Activated T-cell treated with anti-CD3 and anti-CD28 coated beads for 1 hour (primary cell): ENCODE measurements around the gene OPN1MW.
"Not testable (repeated sequence)": the region's sequence is repeated elsewhere in the genome, so short reads cannot be mapped to it uniquely, and the experiment has no call there.

Experiments used
- DNase-seq: peaks from one replicate; pipeline ENCODE4 v3.0.0-alpha.2; 2020; ENCODE audit warnings: low read depth

The OPN1MW gene

DNA sequence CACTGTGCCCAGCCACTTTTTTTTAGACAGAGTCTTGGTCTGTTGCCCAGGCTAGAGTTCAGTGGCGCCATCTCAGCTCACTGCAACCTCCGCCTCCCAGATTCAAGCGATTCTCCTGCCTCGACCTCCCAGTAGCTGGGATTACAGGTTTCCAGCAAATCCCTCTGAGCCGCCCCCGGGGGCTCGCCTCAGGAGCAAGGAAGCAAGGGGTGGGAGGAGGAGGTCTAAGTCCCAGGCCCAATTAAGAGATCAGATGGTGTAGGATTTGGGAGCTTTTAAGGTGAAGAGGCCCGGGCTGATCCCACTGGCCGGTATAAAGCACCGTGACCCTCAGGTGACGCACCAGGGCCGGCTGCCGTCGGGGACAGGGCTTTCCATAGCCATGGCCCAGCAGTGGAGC lies at the start of gene OPN1MW:
OPN1MW (plus strand) TSS at position 301 of the 400 bp plus-strand sequence; CDS start at position 383, 82 bp downstream.
- DNase-seq, result not testable (repeated sequence)

- DNase-seq, result no peak
Measured at GRCh38 chrX:154135458-154136229, 46.8 kb upstream of the OPN1MW start.

DNA sequence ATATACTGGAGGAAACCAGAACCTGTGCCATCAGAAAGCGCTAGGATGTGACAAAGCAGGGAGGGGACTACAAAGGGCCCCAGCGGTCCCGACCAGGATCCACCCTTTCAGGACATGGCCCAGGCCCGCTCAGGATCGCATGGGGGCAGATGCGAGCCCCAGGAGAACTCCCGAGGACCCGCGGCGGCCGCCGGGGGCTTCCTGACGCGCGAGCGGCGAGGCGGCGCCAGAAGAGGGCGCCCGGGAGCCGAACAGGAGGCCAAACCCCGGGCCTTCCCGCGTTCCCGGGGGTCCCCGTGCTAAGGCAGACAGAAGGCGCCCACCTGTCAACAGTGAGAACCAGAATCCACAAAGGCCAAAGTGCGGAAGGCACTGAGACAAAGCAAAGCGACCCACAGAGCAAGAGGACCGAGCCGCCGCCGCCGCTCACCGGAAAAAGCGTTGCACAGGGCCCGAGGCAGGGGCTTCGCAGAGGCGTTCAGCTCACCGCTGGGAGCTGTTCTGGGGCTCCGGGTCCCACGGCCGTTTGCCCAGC lies 45.7 kb upstream of the OPN1MW start:
- DNase-seq, result peak; percentile 54

- DNase-seq, result no peak
Measured at GRCh38 chrX:154138857-154139256, 43.5 kb upstream of the OPN1MW start.

DNA sequence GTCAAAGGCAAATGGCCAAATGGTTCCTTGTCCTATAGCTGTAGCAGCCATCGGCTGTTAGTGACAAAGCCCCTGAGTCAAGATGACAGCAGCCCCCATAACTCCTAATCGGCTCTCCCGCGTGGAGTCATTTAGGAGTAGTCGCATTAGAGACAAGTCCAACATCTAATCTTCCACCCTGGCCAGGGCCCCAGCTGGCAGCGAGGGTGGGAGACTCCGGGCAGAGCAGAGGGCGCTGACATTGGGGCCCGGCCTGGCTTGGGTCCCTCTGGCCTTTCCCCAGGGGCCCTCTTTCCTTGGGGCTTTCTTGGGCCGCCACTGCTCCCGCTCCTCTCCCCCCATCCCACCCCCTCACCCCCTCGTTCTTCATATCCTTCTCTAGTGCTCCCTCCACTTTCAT lies 42.2 kb upstream of the OPN1MW start:
- no peak for DNase-seq

DNA sequence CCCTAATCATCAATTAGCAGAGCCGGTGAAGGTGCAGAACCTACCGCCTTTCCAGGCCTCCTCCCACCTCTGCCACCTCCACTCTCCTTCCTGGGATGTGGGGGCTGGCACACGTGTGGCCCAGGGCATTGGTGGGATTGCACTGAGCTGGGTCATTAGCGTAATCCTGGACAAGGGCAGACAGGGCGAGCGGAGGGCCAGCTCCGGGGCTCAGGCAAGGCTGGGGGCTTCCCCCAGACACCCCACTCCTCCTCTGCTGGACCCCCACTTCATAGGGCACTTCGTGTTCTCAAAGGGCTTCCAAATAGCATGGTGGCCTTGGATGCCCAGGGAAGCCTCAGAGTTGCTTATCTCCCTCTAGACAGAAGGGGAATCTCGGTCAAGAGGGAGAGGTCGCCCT lies 41.7 kb upstream of the OPN1MW start:
- DNase-seq, result no peak

GRCh38 chrX:154142386-154142785 lies 40.0 kb upstream of the OPN1MW start:
- DNase-seq, result no peak

GRCh38 chrX:154142950-154143745 lies 39.2 kb upstream of the OPN1MW start:
- no peak for DNase-seq

DNA sequence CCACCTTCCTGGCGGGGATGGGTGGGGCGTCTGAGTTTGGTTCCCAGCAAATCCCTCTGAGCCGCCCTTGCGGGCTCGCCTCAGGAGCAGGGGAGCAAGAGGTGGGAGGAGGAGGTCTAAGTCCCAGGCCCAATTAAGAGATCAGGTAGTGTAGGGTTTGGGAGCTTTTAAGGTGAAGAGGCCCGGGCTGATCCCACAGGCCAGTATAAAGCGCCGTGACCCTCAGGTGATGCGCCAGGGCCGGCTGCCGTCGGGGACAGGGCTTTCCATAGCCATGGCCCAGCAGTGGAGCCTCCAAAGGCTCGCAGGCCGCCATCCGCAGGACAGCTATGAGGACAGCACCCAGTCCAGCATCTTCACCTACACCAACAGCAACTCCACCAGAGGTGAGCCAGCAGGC lies 38.4 kb upstream of the OPN1MW start, which contains the start of gene OPN1LW:
OPN1LW (plus strand) TSS at position 234 of the 400 bp plus-strand sequence; CDS start at position 275, 41 bp downstream.
- not testable (repeated sequence) for DNase-seq

DNA sequence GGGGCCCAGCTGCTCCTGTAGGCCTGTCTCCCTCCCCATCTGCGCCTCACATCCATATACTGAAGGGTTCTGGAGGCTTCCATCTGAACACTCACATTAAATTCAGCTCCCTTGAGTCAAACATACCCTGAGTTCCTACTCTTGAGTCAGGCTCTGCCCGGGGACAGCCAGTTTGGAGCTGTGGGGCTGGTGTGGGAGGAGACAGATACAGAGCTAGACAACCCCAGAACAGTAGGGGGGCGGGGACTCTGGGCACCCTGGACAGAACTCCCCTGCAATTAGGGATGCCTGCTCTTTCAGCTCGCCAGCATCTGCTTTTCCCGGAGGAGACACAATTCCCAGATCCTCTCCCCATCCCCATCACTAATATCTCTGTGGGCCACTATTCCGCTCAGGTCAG lies 31.4 kb upstream of the OPN1MW start:
- DNase-seq, result not testable (repeated sequence)

DNA sequence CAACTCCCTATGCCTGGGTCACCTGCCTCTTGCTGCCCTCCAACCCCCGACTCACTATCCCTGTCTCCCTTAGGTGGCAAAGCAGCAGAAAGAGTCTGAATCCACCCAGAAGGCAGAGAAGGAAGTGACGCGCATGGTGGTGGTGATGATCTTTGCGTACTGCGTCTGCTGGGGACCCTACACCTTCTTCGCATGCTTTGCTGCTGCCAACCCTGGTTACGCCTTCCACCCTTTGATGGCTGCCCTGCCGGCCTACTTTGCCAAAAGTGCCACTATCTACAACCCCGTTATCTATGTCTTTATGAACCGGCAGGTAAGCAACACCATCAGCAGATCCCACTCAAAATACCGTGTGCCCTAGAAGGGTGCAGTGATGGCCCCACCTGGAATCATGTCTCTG lies 26.2 kb upstream of the OPN1MW start:
- DNase-seq, result not testable (repeated sequence)

GRCh38 chrX:154157207-154157606 lies 25.2 kb upstream of the OPN1MW start:
- not testable (repeated sequence) for DNase-seq

DNA sequence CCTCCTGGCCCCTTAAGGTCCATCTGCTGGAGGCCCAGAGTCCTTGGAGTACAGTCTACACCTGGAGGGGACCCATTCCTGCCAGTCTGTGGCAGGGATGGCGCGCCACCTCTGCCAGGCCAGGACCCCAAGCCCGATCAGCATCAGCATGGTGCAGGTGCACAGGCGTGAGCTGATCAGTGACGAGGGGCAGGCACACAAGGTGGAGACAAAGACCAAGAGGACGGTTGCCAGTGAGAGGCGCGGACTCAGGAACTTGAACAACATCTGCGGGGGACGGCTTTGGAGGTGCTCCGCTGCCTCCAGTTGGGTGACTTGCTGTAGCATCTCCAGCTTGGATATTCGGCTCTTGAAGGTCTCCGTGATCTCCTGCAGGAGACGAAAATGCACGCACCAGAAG lies 23.1 kb upstream of the OPN1MW start:
- DNase-seq, result not testable (repeated sequence)

DNA sequence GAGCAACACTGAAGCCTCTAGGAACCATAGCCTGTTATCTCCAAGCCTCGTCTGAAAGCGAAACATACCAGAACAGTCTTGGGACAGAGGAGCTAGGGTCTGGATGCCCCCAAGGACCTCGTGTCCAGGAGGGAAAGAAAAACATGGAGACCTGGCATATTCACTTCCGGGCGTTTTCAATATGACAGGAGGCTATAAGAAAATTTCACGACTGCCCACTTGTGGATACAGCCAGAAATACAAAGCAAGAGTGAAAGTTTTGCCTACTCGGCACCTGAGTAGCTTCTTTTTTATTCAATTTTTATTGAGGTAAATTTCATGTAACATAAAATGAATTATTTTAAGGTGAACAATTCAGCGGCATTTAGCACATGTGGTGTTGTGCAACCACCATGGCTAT lies 17.5 kb upstream of the OPN1MW start:
- DNase-seq, result not testable (repeated sequence)

GRCh38 chrX:154168384-154168783 lies 14.0 kb upstream of the OPN1MW start:
- not testable (repeated sequence) for DNase-seq

DNA sequence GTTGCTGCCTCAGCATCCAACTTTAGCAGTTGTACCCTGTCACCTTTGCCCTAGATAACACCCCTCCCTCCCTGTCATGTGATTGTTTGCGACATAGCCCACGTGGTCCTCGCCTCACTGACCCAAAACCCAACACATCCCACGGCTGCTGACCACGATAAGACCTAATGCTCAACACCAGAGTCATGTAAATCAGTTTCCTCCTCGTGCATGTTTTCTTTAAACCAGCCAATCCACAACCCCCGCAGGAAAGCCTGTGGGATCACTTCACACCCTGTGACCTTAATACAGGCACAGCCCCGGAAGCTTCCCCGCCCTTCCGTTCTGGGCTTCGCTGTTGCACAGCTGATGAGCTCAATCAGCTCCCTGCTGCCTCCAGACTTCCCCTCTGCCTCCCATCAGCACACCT lies 9.9 kb upstream of the OPN1MW start:
- DNase-seq, result not testable (repeated sequence)

DNA sequence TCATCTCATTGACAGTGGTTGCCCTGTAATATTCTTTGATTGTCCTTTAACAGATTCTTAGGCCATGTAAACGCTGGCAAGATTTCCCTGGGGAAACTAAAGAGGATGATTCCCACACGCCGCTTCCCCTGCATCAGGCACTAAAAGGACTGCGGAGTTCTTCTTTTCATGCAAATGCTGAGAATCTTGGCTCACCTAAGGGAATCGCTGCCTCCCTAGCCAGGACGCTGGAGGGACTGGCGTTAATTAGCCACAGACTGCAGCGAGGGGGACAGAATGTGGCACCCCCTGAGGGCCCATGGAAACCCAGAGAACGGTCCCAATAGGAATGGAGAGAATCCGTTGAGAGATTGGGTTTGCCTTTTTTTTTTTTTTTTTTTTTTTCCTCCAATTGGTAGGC lies 8.0 kb upstream of the OPN1MW start:
- DNase-seq, result not testable (repeated sequence)

GRCh38 chrX:154183794-154184193 lies 1.4 kb downstream of the OPN1MW start:
- not testable (repeated sequence) for DNase-seq

GRCh38 chrX:154192846-154193245 lies 10.4 kb downstream of the OPN1MW start:
- not testable (repeated sequence) for DNase-seq

DNA sequence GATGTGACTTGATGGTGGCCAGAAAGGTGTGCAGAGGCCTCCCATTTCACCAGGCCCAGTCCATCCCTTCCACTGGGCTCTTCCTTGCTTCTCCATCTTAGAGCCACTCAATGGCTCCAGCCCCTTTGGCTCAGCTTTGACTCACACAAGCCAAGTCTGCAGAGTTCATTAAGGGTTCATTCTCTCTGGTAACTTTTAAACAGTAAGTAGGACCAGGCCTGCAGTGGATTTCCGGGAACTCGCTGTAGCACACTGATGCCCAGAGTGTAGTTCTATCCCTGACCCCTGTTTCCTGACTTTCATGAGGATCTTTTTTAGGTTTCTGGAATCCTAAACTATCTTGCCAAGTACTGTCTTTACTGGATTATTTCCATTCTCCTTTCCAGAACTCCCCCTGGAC lies 11.9 kb downstream of the OPN1MW start:
- DNase-seq, result not testable (repeated sequence)

DNA sequence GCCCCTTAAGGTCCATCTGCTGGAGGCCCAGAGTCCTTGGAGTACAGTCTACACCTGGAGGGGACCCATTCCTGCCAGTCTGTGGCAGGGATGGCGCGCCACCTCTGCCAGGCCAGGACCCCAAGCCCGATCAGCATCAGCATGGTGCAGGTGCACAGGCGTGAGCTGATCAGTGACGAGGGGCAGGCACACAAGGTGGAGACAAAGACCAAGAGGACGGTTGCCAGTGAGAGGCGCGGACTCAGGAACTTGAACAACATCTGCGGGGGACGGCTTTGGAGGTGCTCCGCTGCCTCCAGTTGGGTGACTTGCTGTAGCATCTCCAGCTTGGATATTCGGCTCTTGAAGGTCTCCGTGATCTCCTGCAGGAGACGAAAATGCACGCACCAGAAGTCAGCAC lies 14.1 kb downstream of the OPN1MW start:
- not testable (repeated sequence) for DNase-seq

- not testable (repeated sequence) for DNase-seq
Measured at GRCh38 chrX:154209670-154210418, 27.4 kb downstream of the OPN1MW start.
